CD4-positive, alpha-beta T cell treated with Interleukin-17A for 4 hours (primary cell): ENCODE data around the gene SIAE.

ENCODE experiments used
- DNase-seq: peaks from one replicate; pipeline ENCODE4 v3.0.0-alpha.2; 2020; ENCODE audit warnings: mixed read lengths

Gene SIAE

GRCh38 chr11:124673333-124674167 lies at the start of gene SIAE, which contains the start of gene SPA17:
Gene SIAE, minus strand, starts transcription at chr11:124673739. Its CDS starts 31 bp downstream, at chr11:124673708.
Gene SPA17, plus strand, starts transcription at chr11:124673904. Its CDS starts 1,361 bp downstream, at chr11:124675265.
- DNase-seq: peak; percentile 90

GRCh38 chr11:124722176-124722575 lies 48.6 kb upstream of the SIAE start:
- no peak for DNase-seq

GRCh38 chr11:124719534-124719933 lies 46.0 kb upstream of the SIAE start:
- no peak for DNase-seq

DNA sequence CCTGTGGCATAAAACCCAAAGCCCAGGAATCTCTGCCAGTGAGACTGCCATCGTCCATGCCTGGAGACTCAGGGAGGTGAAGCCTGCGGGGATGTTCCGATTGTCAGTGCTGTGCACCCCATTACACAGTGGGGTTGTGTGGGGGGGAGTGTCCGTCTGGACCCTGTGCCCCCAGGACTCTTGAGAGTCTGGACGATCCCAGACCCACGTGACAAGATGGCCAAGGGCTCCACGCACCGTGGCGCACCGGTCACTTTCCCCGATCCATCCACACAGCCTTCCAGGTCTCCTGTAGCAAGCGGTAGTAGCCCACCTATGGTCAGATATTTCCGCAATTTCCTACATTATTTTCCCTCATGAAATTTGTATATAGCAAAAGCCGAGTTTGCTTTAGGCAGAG lies 45.3 kb upstream of the SIAE start:
- no peak for DNase-seq

- DNase-seq: peak; percentile 40
These were observed 44.5 kb upstream of the SIAE start for GRCh38 chr11:124717786-124718651.

DNA sequence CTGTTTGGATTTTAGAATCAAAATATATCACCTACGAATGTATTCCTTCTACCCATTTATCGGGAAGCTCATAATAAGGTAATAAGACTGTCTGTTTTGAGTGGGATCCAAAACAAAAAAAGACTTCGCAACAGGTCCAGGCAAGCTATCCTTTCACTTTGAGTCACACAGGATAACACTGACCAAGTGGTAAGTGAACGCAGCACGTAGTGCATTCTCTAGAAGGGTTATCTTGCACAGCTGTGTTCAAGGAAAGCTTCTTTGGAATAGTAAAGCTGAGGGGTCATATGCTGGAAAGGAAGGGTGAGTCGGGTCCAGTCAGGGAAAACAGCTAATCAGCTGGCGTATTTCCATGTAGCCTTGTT lies 43.9 kb upstream of the SIAE start:
- DNase-seq: no peak

GRCh38 chr11:124716591-124716990 lies 43.1 kb upstream of the SIAE start:
- DNase-seq: no peak

DNA sequence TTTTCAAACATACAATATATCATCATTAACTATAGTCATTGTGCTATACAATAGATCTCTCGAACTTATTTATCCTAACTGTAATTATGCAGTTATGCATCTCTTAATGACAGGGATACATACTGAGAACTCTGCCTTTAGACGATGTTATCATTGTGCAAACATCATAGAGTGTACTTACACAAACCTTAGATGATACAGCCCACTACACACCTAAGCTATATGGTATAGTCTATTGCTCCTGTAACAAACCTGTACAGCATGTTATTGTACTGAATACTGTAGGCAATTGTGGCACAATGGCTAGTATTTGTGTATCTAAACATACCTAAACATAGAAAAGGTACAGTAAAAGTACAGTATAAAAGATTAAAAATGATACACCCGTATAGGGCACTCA lies 38.9 kb upstream of the SIAE start:
- DNase-seq: no peak

DNA sequence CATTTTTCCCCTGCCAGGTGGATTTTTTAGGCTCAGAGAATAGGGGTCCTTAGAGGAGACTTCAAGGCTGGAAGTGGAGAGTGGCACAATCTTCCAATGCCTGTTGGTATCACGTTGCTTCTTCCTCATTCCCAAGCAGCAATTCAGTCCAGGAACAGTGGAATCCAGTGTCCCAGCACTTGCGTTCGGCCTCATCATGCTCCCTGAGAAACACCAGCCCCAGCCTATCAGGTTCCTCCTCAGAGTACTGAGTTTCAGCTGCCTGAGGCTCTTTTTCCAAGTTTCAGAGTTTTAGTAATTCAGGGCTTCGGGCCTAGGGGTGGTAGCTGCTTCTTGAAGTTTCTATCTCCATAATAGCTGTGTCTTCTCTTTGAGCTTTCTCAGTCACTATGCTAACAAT lies 34.3 kb upstream of the SIAE start:
- no peak for DNase-seq

DNA sequence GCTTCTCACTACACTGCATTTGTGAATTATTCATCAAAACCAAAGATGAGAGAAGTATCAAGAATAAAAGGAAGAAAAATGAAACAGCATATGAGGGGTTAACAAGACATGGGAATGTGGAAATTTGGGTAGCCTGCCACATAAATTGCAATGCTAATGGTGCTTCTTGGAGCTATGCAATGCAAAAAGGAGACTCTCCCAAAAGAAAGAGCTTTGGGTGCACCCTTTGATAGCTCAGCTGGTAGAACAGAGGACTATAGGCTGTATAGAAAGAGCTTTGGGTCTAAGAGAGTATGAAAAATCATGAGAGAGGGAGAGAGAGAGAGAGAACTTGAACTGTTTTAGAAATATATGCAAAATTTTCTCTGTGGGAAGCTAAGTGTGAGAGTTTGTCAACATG lies 26.5 kb upstream of the SIAE start:
- DNase-seq: no peak

DNA sequence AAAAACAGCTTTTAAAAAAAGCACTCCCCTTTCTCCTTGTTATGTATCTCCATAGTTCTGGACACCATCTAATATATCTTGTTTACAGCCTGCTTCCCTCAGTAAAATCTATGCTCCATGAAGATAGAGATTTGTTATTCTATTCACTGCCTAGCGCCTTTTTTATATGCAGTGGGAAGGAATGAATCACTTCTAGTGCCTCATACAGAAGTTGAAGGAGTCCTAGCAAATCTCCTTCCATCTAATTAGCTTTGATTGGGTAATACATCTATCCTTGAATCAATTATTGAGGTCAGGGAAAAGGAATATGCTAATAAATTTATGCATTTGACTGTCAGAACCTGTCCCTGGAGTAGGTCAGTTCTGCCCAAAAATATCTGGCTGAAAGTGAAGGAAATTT lies 26.0 kb upstream of the SIAE start:
- no peak for DNase-seq

- no peak for DNase-seq
These were observed 19.6 kb upstream of the SIAE start for GRCh38 chr11:124693142-124693541.

GRCh38 chr11:124682443-124682842 lies 8.9 kb upstream of the SIAE start:
- no peak for DNase-seq

- DNase-seq: no peak
These were observed 7.9 kb upstream of the SIAE start for GRCh38 chr11:124681421-124681820.

GRCh38 chr11:124678416-124678815 lies 4.9 kb upstream of the SIAE start:
- no peak for DNase-seq

GRCh38 chr11:124676386-124676785 lies 2.8 kb upstream of the SIAE start:
- DNase-seq: no peak

- no peak for DNase-seq
These were observed 1.0 kb upstream of the SIAE start for GRCh38 chr11:124674571-124674970.

- no peak for DNase-seq
These were observed 604 bp upstream of the SIAE start for GRCh38 chr11:124674168-124674517.

DNA sequence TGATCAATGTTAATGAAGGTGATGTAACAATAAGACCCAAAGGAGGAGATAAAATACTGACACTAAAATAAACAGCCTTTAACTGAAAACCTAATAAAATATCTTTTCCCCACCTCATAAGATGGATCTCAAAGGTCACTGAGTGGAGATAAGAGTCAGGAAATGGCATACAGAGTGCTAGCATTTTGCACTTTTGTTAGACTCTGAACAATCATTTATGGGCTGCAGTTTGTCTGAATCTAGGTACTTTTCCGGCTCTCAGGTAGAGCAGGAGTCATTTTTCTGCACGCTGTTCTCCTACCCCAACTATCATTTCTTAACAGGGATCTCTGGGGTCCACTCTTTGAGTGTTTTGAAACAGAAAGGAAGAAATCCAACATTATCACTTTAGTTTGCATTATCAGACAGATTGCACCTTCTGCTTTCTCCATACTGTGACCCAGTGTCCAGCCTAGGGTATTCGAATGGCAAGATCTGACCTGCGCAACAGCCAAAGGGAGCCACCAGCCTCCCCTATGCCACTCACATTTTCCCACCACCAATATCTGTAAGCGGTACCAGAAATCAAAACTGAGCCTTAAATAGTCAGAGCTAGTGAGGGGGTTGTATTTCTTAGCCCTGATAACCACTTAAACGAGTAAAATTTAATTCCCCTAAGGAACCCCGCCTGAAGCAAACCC lies 863 bp downstream of the SIAE start:
- no peak for DNase-seq

DNA sequence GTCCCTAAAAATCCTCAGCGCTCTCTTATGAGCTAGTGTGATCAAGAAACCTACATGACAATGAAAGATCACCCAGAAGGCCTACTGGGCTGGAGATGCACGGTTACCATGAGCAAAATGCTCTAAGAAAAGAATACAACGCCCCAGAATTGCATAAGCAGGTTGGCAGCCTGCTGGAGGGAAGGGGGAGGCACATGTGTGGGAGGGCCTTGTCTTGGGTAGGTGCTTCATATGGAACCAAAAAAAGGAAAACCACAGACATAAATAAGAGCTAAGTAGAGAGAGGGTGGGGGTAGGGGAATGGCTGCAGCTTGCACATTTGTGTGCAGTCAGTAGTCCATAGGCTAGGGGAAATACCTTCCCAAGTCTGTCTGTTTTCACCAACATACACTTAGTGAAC lies 2.8 kb downstream of the SIAE start:
- DNase-seq: peak; percentile 63

GRCh38 chr11:124669193-124669592 lies 4.3 kb downstream of the SIAE start:
- DNase-seq: peak; percentile 56

GRCh38 chr11:124667601-124668000 lies 5.9 kb downstream of the SIAE start:
- DNase-seq: no peak

- no peak for DNase-seq
These were observed 9.7 kb downstream of the SIAE start for GRCh38 chr11:124663861-124664260.

GRCh38 chr11:124662106-124662505 lies 11.4 kb downstream of the SIAE start:
- no peak for DNase-seq
